ENCODE measurements around the gene CACNA1C.
"Not testable (repeated sequence)": the region's sequence is repeated elsewhere in the genome, so short reads cannot be mapped to it uniquely, and the experiment has no call there.

CACNA1C gene

DNA sequence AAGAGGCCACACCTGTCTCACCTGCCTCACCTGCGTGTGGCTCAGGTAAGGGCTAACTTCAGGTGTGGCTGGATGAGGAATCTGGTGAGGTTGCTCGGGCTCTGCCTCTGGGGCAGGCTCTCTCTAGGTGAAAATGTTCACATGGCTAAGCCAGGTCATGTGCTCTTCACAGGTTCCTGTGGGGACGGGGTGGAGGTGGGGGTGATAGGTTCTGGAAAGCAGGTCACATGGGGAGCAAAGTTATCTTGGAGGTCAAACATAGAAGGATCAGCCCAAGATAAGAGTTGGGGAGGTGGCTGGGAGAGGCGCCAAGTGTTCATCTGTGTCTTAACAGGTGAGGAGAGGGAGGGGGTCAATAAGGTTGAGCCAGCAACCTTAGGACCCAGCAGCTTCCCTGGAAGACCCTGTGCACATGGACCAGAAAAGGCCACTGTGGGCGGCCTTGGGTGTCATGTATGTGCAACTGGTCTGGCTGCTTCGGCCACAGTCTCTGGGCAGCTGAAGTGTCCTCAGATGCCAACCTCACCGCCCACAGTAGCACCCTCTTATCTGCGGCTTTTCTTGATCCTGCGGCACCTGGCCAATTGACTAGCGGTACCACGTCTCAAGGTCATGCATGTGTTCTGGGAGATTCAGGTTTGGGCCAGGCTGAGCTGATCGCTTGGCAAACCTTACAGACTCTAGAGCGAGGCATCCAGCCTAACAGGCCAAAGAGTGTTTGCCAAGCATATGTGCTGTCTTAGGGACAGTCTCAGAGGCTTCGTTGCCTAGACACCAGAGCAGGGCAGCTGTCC, 60.5 kb downstream of the CACNA1C start:
- no peak for DNase-seq

DNA sequence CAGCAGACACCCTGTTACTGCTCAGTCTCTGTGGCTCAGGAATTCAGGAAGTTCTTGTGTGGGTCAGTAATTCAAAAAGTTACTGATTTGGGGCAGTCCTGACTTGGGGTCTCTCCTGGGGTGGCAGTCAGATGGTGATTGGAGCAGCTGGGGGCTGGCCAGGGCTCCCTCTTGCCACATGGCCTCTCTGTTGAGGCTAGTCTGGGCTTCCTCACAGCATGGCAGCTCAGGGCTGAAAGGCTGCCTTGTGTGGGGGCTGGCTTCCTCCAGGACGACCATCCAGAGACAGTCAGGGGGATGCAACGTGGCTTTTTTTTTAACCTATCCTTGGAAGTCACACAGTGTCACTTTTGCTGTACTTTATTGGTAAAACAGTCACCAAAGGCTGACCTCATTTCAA, 61.3 kb downstream of the CACNA1C start:
- no peak for DNase-seq

DNA sequence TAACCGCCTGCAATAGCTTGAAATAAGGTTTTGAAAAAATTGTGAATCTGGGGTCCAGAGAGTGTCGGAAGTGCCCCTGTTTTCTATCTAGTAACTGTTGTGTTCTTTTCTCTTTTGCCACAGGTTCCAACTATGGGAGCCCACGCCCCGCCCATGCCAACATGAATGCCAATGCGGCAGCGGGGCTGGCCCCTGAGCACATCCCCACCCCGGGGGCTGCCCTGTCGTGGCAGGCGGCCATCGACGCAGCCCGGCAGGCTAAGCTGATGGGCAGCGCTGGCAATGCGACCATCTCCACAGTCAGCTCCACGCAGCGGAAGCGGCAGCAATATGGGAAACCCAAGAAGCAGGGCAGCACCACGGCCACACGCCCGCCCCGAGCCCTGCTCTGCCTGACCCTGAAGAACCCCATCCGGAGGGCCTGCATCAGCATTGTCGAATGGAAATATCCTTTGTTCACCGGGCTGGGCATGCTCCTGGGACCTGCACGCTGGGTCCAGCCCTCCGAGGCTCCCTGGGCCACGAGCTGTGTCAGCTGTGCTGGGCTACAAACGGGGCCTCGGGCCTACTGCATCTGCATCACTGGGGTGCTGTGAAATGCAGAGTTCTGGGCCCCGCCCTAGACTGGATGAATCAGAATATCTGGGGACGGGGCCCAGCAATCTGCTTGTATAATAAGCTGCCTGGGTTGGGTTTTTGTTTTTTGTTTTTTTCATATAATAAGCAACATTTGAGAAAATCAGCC, 62.5 kb downstream of the CACNA1C start:
- no peak for DNase-seq

DNA sequence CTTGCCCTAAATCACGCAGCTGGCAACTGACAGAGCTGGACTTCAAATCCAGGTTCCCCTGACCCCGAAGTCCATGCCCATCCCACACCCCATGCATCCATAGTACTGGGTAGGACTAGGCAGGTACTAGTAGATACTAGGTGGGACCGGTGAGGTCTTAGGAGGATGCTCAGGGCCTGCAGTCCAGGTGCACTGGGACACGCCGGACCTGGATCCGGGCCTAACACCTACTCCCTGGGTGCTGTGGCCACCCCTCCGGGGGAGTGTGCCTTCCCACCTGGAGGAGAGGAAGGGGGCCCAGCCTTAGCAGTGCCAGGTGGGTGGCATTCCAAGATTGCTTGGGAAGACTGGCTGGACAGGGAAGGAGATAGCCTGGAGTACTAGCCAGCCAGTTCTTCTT, 64.8 kb downstream of the CACNA1C start:
- no peak for DNase-seq

DNA sequence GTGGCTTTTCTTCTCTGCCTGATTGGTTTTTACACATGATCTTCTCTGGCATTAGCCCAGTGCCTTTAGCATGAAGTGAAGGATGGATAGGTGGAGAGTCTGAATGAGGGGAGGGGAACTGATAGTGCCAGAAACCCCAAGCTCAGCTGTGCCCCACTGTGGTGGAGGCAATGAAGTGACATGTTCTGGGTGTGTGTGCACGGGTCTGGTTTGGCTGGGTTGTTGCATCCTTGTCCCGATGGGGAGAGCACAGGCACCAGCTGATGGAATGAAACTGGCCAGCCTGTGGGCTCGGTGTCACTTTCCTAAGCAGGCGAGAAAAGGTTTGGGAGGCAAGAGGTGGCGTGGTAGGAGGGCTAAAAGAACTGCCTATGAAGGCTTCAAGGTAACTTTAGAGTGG, 65.3 kb downstream of the CACNA1C start:
- no peak for DNase-seq

DNA sequence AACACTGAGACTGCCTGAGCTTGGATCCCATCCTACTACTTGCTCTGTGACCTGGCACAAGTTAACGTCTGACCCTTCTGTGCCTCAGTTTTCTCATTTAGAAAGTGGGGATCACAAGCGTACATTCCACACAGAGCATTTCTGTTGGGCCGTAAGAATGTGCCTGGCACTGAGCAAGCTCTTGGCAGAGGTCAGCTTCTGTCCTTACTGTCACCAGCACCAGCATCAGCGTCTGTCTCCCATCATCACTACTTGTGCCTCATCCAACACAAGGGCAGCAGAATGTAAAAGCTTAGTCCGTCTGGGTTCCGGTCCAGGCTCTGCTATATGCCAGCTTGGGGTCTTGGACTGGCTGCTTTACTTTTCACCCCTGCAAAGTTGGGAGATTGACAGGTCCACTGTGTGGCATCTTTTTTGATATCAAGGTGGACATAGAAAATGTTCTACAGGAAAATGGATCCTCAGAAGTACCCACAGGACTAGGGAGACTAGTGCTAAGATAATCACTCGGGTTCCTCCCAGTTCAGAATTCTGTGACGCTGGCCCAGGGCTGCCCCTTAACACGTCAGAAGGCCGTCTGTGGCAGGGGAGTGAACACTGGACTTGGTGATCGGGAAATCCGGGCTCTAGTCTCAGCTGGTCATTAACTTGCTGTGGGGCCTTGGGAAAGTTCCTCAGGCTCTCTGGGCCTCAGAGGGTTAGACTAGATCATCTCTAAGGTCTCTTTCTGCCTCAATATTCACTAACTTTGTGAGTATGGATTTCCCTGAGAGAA, 65.9 kb downstream of the CACNA1C start:
- no peak for DNase-seq

DNA sequence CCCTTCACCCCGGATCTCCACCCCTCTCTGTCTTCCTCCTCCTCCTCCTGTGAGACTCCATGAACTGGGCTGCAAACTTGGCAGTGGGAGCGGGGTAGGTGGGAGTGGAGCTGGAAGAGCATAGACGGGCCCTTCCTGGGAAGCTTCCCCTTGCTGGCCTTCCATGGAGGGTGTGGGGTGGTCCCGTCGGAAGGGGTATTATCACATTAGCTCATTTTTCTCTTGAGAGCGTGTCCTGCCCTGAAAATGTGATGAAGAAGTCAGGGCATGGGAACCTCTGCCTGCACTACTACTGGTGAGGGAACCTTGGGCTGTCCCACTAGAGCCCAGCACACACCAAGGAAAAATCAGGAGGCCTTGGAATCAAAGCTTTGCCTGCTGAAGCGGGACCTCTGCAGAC, 66.5 kb downstream of the CACNA1C start:
- no peak for DNase-seq

DNA sequence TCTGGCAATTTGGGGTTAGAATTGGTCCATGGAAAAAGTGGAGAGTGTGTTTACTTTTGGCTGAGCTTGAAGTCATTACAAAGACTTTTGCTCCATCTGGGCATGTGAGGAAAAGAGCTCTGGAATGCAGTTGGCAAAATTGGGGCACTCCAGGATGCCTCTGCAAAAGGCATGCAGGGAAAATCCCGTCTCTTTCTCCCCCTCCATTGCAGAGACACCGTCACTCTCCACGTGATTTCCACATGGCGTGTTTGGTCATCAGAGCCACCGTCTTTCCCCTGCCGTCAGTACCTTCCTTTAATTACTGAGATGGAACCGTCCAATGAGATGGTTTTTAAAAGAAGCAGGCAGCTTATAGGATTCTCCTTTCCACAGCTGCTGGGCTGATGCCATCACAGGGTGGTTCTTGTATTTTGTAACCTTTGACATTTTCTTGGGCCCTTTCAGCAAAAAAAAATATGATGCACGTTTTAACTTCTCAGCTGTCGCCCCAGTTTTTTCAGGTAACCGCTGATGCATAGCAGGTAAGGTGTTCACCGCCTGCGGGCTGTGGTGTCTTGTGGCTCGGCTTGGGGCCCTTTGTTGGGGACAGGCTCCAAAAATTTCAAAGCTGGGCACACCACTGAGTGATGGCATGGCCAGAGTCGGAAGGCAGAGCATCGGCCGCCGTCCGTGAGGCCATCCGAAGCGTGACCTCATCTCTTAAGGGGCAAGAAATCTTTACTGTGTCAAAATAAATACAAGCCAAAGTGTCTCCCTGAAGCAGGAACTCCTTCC, 68.4 kb downstream of the CACNA1C start:
- no peak for DNase-seq

DNA sequence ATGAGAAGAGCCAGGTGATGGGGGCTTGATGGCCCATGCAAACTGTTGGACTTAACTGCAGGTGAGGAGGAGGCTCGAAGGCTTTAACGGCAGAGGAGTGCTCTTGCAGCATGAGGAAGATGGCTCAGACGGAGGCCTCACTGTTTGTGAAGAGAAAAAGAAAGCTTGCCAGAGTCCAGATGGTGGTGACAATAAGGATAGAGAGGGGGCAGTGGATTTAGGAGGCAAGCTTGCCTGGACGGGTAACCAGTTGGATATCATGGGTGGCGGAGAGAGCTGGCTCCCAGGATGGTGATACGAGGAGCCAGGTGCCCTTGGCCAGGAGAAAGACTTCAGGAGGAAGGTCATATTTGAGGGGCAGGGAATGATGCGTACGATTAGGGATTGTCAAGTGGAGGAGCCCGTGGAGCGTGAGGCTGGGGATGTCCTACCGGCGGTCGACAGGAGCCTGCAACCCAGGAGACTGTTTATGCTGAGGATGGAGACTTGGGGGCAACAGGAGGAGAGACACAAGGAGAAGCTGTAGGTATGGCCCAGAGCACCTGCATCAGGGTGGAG, 71.8 kb downstream of the CACNA1C start:
- no peak for DNase-seq

DNA sequence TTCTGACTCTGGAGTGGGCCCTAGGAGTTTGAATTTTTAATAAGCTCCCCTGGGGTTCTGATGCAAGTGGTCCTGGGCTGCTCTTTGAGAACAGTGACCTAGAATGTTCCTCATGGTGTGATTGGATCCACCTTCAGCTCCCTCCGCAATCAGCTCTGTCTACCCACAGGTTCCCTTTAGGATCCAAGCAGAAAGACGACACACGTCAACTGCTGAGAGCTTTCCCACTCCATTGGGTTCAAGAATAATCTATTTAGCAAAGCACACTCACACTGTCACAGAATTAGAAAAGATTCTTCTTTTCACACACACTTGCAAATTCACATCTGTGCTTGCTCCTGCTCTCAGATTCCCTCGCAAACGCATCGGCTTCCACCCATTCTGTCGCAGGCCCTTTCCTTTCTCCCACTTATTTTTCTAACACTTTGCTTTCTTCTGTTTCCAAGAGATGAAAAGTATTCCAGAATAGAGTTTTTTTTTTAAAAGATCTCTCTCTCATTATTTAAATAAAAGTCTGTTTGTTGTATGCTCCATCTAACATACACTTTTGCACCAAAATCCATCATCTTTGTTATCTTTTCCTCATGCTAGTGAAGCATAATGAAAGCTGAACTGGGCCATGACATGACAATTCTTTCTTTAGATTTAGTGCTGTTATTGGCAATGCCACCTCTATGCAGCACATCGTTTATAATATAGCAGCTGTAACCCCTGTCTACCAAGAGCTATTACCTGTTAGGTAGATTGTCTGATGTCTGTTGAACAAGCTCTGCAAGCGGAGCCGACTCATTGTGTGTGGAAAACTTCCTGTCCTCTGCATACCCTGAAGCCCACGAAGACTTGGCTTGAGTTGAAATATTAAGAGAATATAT, 73.1 kb downstream of the CACNA1C start:
- no peak for DNase-seq

DNA sequence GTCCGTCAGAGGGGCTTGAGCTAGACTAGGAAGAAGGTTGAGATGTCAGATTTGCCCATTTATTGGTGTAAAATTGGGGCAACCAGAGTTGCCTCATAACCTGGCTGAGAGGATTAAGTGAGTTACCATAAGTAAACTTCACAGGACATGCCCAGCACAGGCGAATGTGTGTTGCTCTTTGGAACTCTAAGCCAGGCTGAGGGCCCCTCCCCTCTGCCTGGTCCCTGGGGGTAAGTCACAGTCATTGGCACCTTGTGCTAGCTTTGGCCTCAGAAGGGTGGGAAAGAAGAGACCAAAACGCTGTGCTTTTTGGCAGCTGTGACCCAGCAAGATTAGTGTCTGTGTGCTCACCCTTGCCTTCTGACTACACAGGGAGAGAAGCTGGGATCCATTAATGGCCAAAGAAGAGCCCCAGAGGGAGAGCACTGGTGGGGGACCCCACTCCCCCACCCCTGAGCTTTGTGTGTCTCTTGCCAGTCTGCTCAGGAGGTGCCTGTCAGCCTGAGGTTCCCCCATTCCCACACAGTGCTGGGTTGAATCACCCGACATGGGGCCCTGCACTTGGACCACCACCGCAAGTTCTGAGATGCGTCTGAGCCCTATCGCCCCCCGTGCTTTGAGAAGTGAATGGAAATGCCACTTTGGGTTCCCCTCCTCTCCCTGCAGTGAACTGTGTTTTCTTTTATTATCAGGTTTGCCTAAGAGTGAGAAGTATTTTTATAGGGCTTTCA, 74.1 kb downstream of the CACNA1C start:
- DNase-seq = no peak

DNA sequence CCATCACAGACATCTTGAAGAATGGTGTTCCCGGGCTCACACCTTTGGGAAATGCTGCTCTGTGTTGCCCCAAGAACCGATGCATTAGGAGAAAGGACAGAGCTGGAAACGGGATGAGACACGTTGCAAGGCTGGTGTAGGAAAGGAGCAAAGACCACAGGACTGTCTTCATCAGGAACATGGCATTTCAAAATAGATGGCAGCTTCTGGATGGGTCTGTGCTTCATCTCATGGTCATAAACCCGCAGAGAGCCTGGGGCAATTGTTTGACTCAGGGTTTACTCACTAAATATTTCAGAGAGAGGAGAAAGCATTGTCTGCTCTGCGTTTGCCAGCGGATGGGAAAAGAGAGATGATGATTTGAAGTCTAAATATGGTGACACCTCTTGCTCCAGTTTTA, 76.3 kb downstream of the CACNA1C start:
- DNase-seq = peak; percentile 89

DNA sequence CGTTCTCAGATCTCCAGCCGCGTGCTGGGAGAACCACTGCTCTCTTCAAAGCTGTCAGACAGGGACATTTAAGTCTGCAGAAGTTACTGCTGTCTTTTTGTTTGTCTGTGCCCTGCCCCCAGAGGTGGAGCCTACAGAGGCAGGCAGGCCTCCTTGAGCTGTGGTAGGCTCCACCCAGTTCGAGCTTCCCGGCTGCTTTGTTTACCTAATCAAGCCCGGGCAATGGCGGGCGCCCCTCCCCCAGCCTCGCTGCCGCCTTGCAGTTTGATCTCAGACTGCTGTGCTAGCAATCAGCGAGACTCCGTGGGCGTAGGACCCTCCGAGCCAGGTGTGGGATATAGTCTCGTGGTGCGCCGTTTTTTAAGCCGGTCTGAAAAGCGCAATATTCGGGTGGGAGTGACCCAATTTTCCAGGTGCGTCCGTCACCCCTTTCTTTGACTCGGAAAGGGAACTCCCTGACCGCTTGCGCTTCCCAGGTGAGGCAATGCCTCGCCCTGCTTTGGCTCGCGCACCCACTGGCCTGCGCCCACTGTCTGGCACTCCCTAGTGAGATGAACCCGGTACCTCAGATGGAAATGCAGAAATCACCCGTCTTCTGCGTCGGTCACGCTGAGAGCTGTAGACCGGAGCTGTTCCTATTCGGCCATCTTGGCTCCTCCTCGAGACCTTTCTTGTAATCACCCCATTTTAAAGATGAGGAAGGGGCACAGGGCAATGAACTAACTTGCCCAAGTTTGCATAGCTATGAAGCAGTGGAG, 83.1 kb downstream of the CACNA1C start:
- not testable (repeated sequence) for DNase-seq

DNA sequence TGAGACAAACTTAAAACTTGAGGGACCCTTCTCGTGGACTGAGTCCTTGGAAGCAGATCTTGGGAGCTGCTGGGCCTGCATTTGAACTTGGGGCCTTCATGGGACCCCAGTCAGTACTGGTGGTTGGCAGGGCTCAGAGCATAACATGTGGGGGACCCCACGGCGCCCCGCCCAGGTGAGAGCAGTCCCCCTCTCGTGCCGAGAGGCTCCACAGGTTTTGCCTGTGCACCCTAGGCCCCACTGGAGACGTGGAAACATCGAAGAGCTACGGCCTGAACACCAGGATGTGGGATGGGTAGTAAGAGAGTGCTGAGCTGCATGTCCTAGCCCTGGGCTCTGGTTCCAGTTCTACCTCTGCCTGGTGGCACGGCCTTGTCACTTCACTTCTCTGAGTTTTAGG, 84.1 kb downstream of the CACNA1C start:
- DNase-seq = no peak

DNA sequence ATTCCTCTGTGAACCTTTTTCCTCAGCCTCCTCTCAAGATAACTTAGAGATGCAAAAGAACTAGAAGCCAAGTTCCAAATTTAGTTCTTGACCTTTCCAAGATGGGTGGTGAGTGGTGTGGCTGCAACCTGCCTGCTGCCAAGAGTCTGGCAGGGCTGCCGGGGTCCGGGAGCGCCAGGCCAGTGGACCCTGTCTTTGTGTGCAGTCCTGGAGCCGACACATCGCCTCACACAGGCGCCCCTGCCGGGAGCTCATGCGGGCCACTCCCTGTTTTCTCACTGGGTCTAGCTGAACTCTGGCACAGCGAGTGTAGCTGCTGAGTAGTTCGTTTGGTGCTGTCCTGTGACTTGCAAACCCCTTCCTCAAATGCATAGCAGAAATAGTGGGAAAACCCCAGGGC, 84.9 kb downstream of the CACNA1C start:
- no peak for DNase-seq

DNA sequence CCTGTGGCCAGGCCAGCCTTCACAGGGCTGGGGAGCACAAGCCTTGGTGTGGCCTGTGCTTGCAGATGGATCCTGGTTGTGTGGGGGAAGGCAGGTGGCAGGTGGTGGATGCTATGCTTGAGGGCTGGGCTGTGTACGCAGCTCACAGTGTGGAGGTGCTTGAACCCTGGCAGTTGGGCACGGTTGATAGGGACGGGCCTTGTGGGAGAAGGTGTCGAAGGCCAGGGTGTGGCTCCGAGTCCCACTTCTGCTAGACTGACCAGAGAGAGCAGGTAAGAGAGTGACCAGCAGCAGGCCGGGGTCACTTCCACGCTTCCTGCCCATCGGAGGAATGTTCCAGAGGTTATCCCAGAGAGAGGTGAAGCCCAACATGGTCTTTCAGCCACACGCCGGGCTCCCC, 85.5 kb downstream of the CACNA1C start:
- DNase-seq = no peak

DNA sequence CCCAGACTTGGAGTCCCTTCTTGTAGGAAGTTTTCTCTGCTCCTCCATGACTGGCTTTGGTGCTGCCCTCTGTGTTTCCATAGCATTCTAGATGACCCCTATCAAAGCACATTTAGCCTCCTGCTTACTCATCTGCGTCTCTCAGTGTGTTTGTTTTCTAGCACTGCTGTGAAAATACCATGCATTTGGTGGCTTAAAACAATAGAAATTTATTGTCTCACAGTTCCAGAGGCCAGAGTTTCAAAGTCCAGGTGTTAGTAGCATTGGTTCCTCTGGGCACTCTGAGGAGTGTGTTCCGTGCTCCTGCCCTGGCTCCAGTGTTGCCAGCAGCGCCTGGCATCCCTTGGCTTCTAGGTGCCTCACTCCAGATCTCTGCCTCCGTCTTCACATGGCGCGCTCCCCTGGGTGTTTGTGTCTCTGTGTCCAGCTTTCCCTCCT, 86.1 kb downstream of the CACNA1C start:
- peak; percentile 29 for DNase-seq

DNA sequence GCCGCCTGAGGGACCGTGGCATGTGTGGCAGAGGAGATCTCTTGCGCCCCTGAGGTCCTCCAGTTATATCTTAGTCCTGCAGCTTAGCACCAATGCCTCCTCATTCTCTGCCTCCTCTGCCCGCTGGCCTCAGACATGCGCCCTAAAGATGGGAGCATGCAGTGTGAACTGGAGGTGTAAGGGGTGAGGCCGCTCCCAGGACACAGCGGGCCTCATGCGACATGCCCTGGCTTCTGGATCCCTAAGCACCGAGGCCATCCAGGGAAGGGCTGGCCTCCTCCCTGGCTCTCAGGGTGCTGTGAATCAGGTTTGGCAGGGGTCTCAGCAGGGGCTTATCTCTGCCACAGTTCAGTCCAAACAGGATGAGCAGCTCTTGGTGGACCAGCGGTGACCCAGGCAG, 86.9 kb downstream of the CACNA1C start:
- DNase-seq = no peak

DNA sequence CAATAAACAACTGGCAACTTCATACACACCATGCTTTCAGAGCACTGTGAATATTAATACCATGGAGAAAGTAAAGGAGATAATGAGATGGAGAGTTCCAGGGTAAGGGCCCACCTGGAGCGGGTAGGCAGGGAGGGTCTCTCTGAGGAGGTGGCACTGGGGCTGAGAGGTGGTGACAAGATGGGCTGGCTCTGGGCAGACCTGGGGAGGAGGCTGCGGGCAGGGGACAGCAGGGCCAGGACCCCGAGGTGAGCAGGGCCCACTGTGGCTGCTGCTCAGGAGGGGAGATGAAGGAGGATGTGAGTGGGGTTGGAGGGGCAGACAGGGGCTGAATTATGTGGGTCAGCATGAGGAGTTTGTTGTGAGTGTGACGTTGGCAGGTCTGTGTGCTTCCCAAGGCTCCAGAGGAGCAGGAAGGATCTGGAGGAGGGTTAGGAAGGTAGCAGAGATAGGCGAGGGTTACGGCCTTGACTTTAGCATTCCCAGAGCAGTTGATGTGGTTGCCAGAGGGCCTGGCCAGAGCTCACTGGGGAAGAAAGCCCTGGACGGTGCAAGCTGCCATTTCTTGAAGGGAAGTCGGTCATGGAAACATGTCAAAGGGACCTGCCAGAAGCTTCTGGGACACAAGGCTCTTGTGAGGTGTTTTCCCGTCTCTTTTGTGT, 88.2 kb downstream of the CACNA1C start:
- no peak for DNase-seq
